ENCODE measurements around the gene INPP5A.

INPP5A gene

GRCh38 chr10:132616170-132616995 is 78.8 kb downstream of the INPP5A start:
- peak; percentile 77 for DNase-seq

GRCh38 chr10:132616996-132617736 is 79.6 kb downstream of the INPP5A start:
- no peak for DNase-seq

- DNase-seq: no peak
Observed at GRCh38 chr10:132617737-132618052, 80.1 kb downstream of the INPP5A start.

- DNase-seq: no peak
Observed at GRCh38 chr10:132618158-132618919, 80.8 kb downstream of the INPP5A start.

- DNase-seq: no peak
Observed at GRCh38 chr10:132619927-132620326, 82.3 kb downstream of the INPP5A start.

- DNase-seq: no peak
Observed at GRCh38 chr10:132624061-132624846, 86.7 kb downstream of the INPP5A start.

GRCh38 chr10:132624847-132625471 is 87.4 kb downstream of the INPP5A start:
- no peak for DNase-seq

- no peak for DNase-seq
Observed at GRCh38 chr10:132626019-132626760, 88.6 kb downstream of the INPP5A start.

- DNase-seq: no peak
Observed at GRCh38 chr10:132626761-132627665, 89.4 kb downstream of the INPP5A start.

DNA sequence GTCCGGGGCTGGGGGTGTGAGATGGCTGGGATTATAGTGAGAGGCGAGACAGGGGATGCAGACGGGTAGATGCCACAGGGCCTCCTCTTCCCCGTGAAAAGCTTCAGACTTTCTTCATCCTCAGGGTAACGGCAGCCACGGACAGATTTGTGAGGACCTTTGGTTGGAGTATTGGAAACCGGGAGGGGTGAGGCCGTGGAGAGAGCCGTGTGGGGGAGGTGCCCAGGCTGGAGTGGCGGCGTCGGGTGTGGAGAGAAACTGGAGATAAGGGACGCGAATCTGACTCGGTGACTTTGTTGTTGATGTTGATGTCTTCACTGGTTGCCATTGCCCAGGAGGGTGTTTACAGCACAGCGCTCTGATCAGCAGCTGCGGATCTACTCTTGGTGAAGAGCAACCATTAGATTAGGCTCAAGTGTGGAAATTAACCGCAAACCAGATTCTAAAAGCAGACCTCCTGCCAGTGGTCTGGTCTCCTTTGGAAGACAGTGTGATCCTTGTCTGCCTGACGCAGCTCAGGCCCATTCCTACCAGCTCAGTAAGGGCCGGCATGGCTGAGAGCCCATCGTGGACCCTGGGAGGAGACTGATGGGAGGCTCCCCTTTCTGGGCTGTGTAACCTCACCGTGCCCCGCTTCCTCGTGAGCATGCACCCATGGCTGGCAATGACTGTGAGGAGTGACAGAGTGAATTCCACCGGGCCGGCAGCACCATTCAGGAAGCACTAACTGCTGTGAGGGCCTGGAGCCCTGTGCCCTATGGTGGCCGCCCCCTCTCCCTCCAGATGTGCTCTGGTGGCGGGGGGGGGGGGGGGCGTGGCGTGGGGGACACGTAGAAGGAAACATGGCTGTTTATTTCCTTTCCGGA is 90.3 kb downstream of the INPP5A start:
- no peak for DNase-seq

GRCh38 chr10:132628966-132629900 is 91.6 kb downstream of the INPP5A start:
- DNase-seq: no peak

GRCh38 chr10:132630156-132630555 is 92.6 kb downstream of the INPP5A start:
- no peak for DNase-seq

DNA sequence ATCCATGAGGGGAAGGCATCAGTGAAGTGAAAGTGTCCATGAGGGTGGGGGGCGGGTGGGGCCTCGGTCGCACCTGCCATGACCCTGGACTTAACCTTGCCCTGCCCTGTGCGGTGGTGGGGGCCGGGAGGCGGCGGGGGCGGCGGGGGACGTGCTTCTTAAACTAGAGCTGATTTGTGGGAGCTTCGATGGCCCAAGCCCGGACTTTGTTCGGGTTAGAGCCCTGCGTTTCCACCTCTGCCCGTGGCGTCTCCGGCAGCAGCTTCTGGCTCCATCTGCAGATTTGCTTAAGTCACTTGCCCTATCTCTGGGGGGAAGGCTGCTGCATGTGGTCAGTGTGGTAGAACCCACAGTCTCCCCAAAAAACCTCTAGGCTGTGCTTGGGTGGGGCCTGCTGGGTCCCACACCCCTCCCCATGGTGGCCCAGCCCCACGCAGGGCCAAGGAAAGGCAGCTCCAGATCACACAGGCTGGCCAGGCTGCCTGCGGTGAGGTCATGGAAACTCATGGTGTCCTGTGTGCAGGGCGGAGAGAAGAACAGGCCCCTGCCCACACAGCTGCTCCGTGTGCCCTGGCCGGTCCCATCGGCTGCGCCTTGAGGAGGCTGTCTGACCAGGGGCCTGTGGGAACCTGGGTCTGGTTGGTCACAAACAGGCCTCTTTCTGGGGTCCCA is 93.2 kb downstream of the INPP5A start:
- no peak for DNase-seq

DNA sequence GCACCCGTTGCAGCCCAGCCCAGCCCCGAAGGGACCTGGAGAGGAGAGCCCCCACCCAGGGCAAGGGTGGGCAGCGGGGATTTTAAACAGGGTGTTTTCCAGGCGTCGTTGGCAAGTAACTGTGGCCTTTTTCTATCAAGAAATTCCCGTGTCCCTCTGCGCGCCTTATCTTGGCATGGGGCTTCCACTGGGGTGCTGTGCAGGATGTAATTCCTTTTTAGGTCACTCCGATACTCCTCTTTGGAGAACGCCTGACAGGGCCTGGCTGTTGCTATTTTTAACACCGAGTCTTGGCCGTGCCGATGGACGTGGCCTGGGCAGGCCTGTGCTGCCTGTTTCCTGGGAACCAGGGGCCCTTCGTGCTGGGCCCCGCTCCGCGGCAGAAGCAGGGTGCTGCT is 93.8 kb downstream of the INPP5A start:
- DNase-seq: no peak

- peak; percentile 1 for DNase-seq
Observed at GRCh38 chr10:132632091-132632561, 94.5 kb downstream of the INPP5A start.

DNA sequence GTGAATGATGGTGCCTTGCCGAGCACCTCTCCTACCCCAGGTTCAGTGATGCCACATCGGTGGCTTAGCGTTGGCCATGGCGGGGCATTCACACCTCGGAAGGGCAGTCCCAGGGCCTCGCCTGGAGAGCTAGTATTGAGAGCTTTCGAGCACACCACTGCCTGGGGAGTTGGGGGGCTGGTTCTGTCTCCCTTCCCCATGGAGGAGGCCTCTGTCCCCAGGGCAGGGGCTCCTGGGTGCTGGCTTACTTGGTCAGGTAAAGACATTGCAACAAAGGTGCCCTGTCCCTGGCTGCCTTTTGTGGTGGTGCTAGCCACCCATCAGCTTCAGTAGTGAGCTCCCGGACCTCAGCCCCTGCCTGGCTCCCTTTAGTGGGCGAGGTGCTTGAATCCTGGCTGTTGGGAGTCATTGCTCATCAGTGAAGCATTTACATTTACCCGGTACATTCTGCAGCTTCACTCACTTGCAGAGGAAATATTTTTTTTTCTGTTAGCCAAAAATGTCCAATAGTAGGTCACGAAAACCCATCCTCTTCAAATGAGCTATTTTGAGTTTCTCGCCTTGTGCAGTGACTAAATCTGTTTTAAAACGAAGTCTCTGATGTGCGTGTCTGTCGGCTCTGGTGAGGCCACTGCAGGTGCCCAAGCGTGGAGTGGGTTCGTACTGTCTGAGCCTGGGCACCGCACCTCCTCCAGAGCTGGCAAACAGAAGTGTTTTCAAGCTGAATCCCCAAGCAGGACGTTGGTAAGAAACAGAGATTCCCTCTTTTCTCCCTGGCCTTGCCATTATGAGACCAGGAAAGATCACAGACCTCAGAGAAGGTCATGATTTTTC is 95.5 kb downstream of the INPP5A start:
- DNase-seq: peak; percentile 1

Data from activated CD4-positive, alpha-beta T cell treated with anti-CD3 and anti-CD28 coated beads for 48 hours (primary cell).